Measurements from ENCODE around the gene NCAN. TPM values are rescaled to one million over a fixed set of nuclear protein-coding genes. Genes with fewer than 3 reads are reported as not detected.

The NCAN gene
- total and polyA plus RNA-seq, 2 of the 4 experiments (the other 2 are of a cell fraction): not detected

DNA sequence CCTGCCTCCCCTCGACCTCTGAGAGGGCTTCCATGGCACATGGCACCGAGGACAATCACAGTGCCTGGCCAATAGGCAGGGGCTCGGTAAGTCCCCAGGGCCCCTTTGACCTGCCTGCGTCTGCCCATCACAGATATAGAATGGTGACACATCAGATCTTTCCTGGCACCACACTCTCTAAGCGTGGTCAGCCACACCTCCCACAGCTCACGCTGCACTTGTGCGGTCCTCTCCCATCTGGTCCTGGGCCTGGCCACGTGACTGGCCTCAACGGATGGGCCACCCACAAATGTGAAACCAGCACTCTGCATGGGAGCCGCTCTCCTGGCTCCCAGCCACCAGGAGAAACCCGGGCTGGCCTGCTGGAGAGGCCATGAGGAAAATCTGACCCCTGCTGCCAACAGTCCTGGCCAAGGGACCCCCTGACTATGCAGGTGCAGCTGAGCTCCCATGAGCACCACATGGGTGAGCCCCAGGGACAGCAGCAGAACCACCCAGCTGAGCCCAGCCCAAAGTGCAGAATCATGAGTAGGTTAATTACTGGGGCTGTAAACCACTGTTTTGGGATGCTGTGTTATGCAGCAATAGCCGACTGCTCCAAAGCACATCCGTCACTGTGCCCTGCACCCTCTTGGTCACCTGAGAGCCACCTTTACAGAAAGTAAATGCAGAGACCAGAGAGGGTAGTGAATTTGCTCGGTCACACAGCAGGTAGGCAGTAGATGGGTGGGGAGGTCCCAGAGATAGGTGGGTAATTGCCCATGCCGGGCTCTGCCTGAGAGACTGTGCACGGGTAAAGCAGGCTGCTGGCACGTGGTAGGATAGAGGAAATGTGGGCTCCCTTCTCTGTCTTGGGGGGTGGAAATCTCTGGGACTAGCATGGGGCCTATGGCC lies 32.0 kb upstream of the NCAN start:
- Histone ChIP-seq H2BK20ac (ENCODE audit: low read depth, low read length) (no peak overlapping the region), H4K91ac (ENCODE audit: insufficient read depth, low read depth, low read length) (no peak overlapping the region), H2BK120ac (ENCODE audit: low read depth, low read length) (no peak overlapping the region), H3K79me1 (ENCODE audit: low read depth in 1 of 2, low read length in 2 of 2) (no peaks in the 10 kb centered on the region), H3K9ac (ENCODE audit: low read depth, low read length) (no peak overlapping the region), H3K4me3 (ENCODE audit: insufficient read depth, low read depth, low read length) (no peak overlapping the region), H2AK5ac (ENCODE audit: low read depth, low read length) (no peak overlapping the region), H3K14ac (replicated peaks; ENCODE audit: low read depth, low read length) (no peak overlapping the region), H4K8ac (ENCODE audit: low read depth in 2 of 2, low read length in 2 of 2) (no peak overlapping the region), H2BK15ac (ENCODE audit: low read depth, low read length) (no peak overlapping the region), H3K27me3 (ENCODE audit: control insufficient read depth, insufficient read depth, low read length) (no peaks in the 10 kb centered on the region), H3K4me1 (ENCODE audit: control insufficient read depth, insufficient read depth, low read length) (no peaks in the 10 kb centered on the region), H3K36me3 (ENCODE audit: control insufficient read depth, insufficient read depth, low read length) (peaks cover 34% of the 10 kb centered on the region), H3K56ac (ENCODE audit: extremely low read depth, insufficient read depth, low read length) (no peak overlapping the region), H3K27ac (ENCODE audit: insufficient read depth, low read length) (no peak overlapping the region), H4K5ac (ENCODE audit: low read depth, low read length) (no peak overlapping the region), H2BK5ac (ENCODE audit: low read depth, low read length, poor library complexity, severe bottlenecking) (no peak overlapping the region), H3K18ac (ENCODE audit: low read depth, low read length) (no peak overlapping the region), H3K4ac (ENCODE audit: low read depth, low read length) (no peak overlapping the region), H4K20me1 (ENCODE audit: insufficient read depth, low read length) (no peaks in the 10 kb centered on the region; the same call in 1 of the 2 replicates), H3K9me3 (ENCODE audit: control insufficient read depth, insufficient read depth, low read length) (peaks cover 3% of the 10 kb centered on the region; the same call in 1 of the 2 replicates), H2AFZ (replicated peaks; ENCODE audit: low read length, poor library complexity) (no peak overlapping the region), H2AK9ac (replicated peaks; ENCODE audit: low read depth, low read length, poor library complexity) (no peak overlapping the region), H3K9me1 (ENCODE audit: insufficient read depth, low read length) (no peaks in the 10 kb centered on the region), H3K4me2 (ENCODE audit: low read depth, low read length) (no peak overlapping the region), H3K23ac (ENCODE audit: low read depth, low read length) (no peak overlapping the region)
- BruUV-seq (replicated peaks): no TSS peak
- dilution Hi-C loops (cut with HindIII; ENCODE audit: low sequenced_read_pairs, unreplicated experiment): no loop called here
- DNase-seq (no peak), ATAC-seq (ENCODE audit: low read depth) (no peak)
- CTCF ChIA-PET: no interaction called here
- TF ChIP-seq SMC3 (IDR thresholded peaks at IDR 0.05; ENCODE audit: low read depth, low read length): no peak
- TF ChIP-seq, protein P1, sequence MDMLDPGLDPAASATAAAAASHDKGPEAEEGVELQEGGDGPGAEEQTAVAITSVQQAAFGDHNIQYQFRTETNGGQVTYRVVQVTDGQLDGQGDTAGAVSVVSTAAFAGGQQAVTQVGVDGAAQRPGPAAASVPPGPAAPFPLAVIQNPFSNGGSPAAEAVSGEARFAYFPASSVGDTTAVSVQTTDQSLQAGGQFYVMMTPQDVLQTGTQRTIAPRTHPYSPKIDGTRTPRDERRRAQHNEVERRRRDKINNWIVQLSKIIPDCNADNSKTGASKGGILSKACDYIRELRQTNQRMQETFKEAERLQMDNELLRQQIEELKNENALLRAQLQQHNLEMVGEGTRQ (IDR thresholded peaks at IDR 0.05; ENCODE audit: low read depth, low read length): no peak
- POLR2A ChIA-PET (ENCODE audit: unreplicated experiment): no interaction called here
- 75% methylated on average over 5 of the region's 17 CpGs; no CpG with 5 or more reads in 1 of the 2 experiments for WGBS, 2 experiments (ENCODE audit: extremely low coverage in 2 of 2, insufficient read length in 1 of 2)
- intact Hi-C loops (cut with micrococcal nuclease): loop anchor here (10.0 kb wide), 1 partner anchor 115 kb away; the partner anchor contains the start of gene SLC25A42
- in situ Hi-C loops (cut with MboI; ENCODE audit: low sequenced_read_pairs): no loop called here
